Fibroblast of lung (primary cell): ENCODE results near the gene ARPP21. TPM values are rescaled to one million over a fixed set of nuclear protein-coding genes. Genes with fewer than 3 reads are reported as not detected.

Experiments
- DNase-seq, 2 donors: peaks; one replicate each; pipeline versions ENCODE4 v3.0.0 to v3.0.0-alpha.2; 2010; ENCODE audit warnings: low read depth in 2 of 2
- H2AFZ ChIP-seq: 2 replicates; pipeline ENCODE4 v1.5.1; 2012; ENCODE audit warnings: low read length, control low read depth, inconsistent platforms
- H3K27ac ChIP-seq: 2 replicates; pipeline ENCODE4 v1.5.1; 2011; ENCODE audit warnings: low read length, control low read depth; ENCODE audit not compliant: insufficient read depth
- H3K27me3 ChIP-seq: 2 replicates; pipeline ENCODE4 v1.5.1; 2011; ENCODE audit warnings: mild to moderate bottlenecking, low read length; ENCODE audit not compliant: control insufficient read depth, insufficient read depth
- H3K36me3 ChIP-seq: 2 replicates; pipeline ENCODE4 v1.5.1; 2011; ENCODE audit warnings: low read length; ENCODE audit not compliant: control insufficient read depth, insufficient read depth
- H3K4me1 ChIP-seq: 2 replicates; pipeline ENCODE4 v1.5.1; 2011; ENCODE audit warnings: low read length; ENCODE audit not compliant: control insufficient read depth, insufficient read depth; ENCODE audit errors: extremely low read depth
- H3K4me2 ChIP-seq: 2 replicates; pipeline ENCODE4 v1.5.1; 2011; ENCODE audit warnings: low read length, control low read depth; ENCODE audit not compliant: insufficient read depth; ENCODE audit errors: extremely low read depth
- H3K4me3 ChIP-seq, 4 experiments: fragments of 200-600 bp in 1 of 4; sonication (generic) in 1 of 4; replicated peaks in 1 of 4; 2 replicates each; pipeline ENCODE4 v1.5.1; 2011 to 2016; ENCODE audit warnings: low read length in 4 of 4, low read depth in 3 of 4, mild to moderate bottlenecking in 3 of 4, control low read depth in 2 of 4, inconsistent platforms in 1 of 4, mixed read lengths in 1 of 4; ENCODE audit not compliant: insufficient read depth in 1 of 4; ENCODE audit errors: control extremely low read depth in 1 of 4
- H3K79me2 ChIP-seq: 2 replicates; pipeline ENCODE4 v1.5.1; 2012; ENCODE audit warnings: mild to moderate bottlenecking, low read length, inconsistent platforms; ENCODE audit not compliant: control insufficient read depth, insufficient read depth
- H3K9ac ChIP-seq: 2 replicates; pipeline ENCODE4 v1.5.1; 2011; ENCODE audit warnings: mild to moderate bottlenecking, low read length, control low read depth; ENCODE audit not compliant: insufficient read depth
- H3K9me3 ChIP-seq: 2 replicates; pipeline ENCODE4 v1.5.1; 2012; ENCODE audit warnings: low read depth, low read length; ENCODE audit not compliant: control insufficient read depth, insufficient read depth
- H4K20me1 ChIP-seq: 2 replicates; pipeline ENCODE4 v1.5.1; 2011; ENCODE audit warnings: low read length; ENCODE audit not compliant: control insufficient read depth, insufficient read depth; ENCODE audit errors: extremely low read depth
- EZH2 ChIP-seq: IDR thresholded peaks from 2 replicates; pipeline ENCODE4 v1.5.1; 2012; ENCODE audit warnings: low read length, control low read depth, mild to moderate bottlenecking; ENCODE audit errors: missing control alignments
- polyA plus RNA-seq, 2 donors: library from polyadenylated mRNA; depleted of rRNA in 1 of 2; stranded (reverse) in 1 of 2; unstranded in 1 of 2; fragments of >200 nt; gene quantifications; 2 replicates each; pipeline ENCODE4 v1.2.1, GENCODE V29; 2011 to 2012; ENCODE audit warnings: missing spikeins in 1 of 2
- total RNA-seq: library from RNA; depleted of rRNA; stranded (reverse); fragments of >200 nt; gene quantifications from 2 replicates; pipeline ENCODE4 v1.2.1, GENCODE V29; 2014
- TF ChIP-seq, protein P1 (sequence below), 2 donors: IDR thresholded peaks in 1 of 2; conservative IDR thresholded peaks in 1 of 2; 1 replicate in 1 of 2; 2 replicates in 1 of 2; pipeline ENCODE4 v1.5.1; 2011 to 2012; ENCODE audit warnings: low read length in 2 of 2, control low read depth in 1 of 2, inconsistent platforms in 1 of 2, low read depth in 1 of 2, mild to moderate bottlenecking in 1 of 2

ARPP21 gene
- total and polyA plus RNA-seq, 2 donors (not counting 1 experiment from before 2014, with no cell fraction given) = not detected

GRCh38 chr3:35680866-35681650 is 41.7 kb downstream of the ARPP21 start:
- no peak for DNase-seq
- Histone ChIP-seq H3K27me3 (no peaks in the 10 kb centered on the region), H3K4me1 (no peaks in the 10 kb centered on the region), H3K79me2 (no peaks in the 10 kb centered on the region), H3K9ac (no peak overlapping the region), H3K4me3 (no peak overlapping the region), H4K20me1 (no peaks in the 10 kb centered on the region), H2AFZ (no peak overlapping the region), H3K27ac (no peak overlapping the region), H3K4me2 (no peak overlapping the region), H3K36me3 (no peaks in the 10 kb centered on the region), H3K9me3 (no peaks in the 10 kb centered on the region)
- TF ChIP-seq, protein P1, sequence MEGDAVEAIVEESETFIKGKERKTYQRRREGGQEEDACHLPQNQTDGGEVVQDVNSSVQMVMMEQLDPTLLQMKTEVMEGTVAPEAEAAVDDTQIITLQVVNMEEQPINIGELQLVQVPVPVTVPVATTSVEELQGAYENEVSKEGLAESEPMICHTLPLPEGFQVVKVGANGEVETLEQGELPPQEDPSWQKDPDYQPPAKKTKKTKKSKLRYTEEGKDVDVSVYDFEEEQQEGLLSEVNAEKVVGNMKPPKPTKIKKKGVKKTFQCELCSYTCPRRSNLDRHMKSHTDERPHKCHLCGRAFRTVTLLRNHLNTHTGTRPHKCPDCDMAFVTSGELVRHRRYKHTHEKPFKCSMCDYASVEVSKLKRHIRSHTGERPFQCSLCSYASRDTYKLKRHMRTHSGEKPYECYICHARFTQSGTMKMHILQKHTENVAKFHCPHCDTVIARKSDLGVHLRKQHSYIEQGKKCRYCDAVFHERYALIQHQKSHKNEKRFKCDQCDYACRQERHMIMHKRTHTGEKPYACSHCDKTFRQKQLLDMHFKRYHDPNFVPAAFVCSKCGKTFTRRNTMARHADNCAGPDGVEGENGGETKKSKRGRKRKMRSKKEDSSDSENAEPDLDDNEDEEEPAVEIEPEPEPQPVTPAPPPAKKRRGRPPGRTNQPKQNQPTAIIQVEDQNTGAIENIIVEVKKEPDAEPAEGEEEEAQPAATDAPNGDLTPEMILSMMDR (conservative IDR thresholded peaks at IDR 0.05 in 1 of 2, IDR thresholded peaks at IDR 0.05 in 1 of 2; ENCODE audit: low read depth in 1 of 2, low read length in 2 of 2) = no peak
- no peak for TF ChIP-seq EZH2

- Histone ChIP-seq H3K9ac (no peak overlapping the region), H3K27ac (no peak overlapping the region), H3K4me2 (no peak overlapping the region), H3K79me2 (no peaks in the 10 kb centered on the region), H4K20me1 (no peaks in the 10 kb centered on the region), H3K4me3 (no peak overlapping the region), H2AFZ (no peak overlapping the region), H3K4me1 (no peaks in the 10 kb centered on the region), H3K36me3 (no peaks in the 10 kb centered on the region), H3K27me3 (no peaks in the 10 kb centered on the region), H3K9me3 (no peaks in the 10 kb centered on the region)
- no peak for DNase-seq
- TF ChIP-seq, protein P1 (conservative IDR thresholded peaks at IDR 0.05 in 1 of 2, IDR thresholded peaks at IDR 0.05 in 1 of 2; ENCODE audit: low read depth in 1 of 2, low read length in 2 of 2) = no peak
- TF ChIP-seq EZH2 = no peak
Observed at GRCh38 chr3:35685153-35685552, 45.8 kb downstream of the ARPP21 start.

DNA sequence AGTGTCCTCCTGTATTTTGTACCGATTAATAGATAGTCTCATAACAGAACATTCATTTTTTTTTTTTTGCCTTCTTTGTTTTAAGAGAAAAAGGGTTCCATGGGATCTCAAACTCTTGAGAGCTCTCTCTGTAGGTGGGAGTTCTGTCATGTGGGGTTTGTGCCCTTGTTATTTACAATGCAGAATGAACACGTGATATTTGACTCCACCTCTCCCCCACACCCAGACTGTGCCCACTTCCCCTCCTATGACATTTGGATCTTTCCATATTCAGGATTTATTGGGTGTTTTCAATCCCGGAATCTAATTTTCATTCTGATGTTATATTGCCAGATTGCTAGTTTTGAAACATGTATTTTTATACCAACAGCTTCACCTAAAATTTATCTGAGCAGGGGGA is 49.5 kb downstream of the ARPP21 start:
- no peaks in the 10 kb centered on the region for H3K79me2 ChIP-seq
- H3K9me3 ChIP-seq = no peaks in the 10 kb centered on the region
- H2AFZ ChIP-seq = no peak overlapping the region
- DNase-seq = no peak
- H3K4me2 ChIP-seq = no peak overlapping the region
- no peak overlapping the region for H3K27ac ChIP-seq
- TF ChIP-seq, protein P1 (conservative IDR thresholded peaks at IDR 0.05 in 1 of 2, IDR thresholded peaks at IDR 0.05 in 1 of 2; ENCODE audit: low read depth in 1 of 2, low read length in 2 of 2) = no peak
- TF ChIP-seq EZH2 = no peak
- no peaks in the 10 kb centered on the region for H3K27me3 ChIP-seq
- H3K9ac ChIP-seq = no peak overlapping the region
- no peaks in the 10 kb centered on the region for H3K36me3 ChIP-seq
- H3K4me1 ChIP-seq = no peaks in the 10 kb centered on the region
- no peak overlapping the region for H3K4me3 ChIP-seq
- no peaks in the 10 kb centered on the region for H4K20me1 ChIP-seq
